ENCODE measurements around the gene SERPINB1.

The SERPINB1 gene

DNA sequence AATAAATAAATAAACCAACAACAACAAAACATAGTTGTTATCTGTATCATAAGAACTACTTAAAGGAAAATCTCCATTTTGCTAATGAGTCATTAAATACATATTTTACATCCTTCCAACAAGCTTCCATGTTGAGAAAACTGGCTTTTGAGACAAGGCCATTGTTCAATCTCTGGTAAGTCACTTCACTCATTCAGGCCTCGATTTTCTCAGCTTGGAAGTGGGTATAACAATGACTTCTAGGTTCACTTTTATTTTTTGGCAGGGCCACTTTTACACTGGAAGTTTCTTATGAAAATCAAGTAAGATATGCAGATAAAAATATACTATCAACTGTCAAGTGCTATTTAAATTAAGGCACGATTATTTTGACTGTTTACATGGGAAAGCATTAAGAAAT lies 46.5 kb downstream of the SERPINB1 start:
- in situ Hi-C loops (cut with MboI; ENCODE audit: low sequenced_read_pairs), result no loop called here

DNA sequence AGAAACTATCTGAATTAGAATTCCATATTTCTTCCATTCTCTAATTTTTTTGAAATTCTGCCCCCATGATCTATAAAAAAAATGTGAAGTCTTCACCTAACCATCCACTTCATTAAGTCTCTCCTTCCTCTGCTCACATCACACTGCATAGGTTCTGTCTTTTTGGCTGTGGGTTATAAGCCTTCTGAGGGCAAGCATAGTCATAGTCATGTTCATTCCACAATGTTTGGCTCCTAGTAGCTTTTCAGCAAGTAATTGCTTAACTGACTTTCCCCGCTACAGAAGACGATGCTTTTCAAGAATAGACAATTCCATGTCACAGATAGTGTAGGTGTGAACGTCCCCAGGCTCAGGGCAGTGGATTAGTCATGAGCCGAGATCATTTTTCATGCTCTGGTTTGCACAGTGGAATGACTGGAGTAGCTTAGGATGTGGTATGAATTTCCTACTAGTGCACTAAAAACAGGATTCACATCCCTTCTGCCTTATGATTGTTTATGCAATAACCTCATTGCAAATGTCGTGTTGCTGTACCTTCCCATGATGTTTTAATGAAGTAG lies 47.4 kb downstream of the SERPINB1 start:
- in situ Hi-C loops (cut with MboI; ENCODE audit: low sequenced_read_pairs), result no loop called here

DNA sequence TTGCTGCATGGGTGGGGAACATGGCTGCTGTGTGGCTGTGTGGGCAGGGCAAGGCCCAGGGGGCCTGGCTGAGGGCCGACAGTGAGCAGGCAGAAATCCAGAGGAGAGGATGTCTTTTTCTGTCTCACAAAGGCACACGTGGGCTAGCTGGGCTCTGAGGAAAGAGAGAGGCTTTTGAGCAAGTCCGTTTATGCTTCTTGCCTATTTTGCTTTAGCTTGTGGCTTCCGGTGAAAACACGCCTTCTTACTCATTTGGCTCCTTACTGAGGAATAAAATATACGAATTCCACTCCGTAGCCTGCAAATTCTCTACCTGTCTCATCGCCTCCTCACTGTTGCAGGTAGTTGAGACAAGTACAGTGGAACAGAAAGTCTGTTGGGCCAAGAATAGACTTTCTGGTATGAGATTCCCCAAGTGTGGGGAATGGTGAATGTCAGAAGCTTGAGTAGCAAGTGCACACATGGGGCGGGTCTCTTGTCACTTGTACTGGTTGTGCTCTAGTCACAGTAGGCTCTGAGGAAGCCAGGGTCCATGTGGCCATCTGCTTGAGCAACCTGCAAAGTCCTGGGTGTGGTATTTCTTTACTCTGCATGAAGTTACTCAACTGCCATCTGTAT lies 48.0 kb downstream of the SERPINB1 start:
- in situ Hi-C loops (cut with MboI; ENCODE audit: low sequenced_read_pairs), result no loop called here

DNA sequence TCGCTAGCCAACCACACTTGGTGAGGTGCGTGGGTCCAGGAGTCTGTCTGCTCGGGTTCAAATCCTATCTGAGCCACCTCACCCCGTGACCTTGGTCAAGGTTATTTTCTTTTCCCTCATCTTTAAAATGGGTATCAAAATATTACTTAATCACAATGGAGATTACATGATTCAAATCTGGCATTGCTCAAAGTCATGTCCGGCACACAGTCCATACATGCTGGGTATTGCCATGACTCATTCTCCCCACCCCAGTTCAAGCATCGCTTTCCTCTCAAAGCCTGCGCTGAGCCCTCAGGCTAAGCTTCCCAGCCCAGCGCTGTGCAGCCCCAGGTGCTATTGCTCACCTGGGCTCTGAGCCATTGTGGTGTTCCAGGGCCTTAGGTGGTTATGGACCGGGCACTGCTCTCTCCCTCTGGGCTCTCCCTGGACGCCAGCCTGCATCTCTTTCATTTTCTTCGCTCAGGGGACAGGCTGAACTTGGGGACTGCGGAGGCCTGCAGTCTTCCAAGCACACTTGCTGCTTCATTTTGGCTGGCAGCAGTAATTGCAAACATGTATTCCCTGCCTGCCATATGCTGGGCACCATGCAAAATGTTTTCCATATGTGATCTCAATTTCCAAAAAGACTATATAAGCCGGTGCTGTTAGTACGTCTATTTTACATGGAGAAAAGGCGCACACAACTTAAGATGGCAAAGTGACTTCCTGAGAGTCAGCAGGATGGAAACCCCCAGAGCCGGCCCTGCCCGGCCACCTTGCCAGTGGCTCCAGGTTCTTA lies 49.1 kb downstream of the SERPINB1 start:
- in situ Hi-C loops (cut with MboI; ENCODE audit: low sequenced_read_pairs), result no loop called here

DNA sequence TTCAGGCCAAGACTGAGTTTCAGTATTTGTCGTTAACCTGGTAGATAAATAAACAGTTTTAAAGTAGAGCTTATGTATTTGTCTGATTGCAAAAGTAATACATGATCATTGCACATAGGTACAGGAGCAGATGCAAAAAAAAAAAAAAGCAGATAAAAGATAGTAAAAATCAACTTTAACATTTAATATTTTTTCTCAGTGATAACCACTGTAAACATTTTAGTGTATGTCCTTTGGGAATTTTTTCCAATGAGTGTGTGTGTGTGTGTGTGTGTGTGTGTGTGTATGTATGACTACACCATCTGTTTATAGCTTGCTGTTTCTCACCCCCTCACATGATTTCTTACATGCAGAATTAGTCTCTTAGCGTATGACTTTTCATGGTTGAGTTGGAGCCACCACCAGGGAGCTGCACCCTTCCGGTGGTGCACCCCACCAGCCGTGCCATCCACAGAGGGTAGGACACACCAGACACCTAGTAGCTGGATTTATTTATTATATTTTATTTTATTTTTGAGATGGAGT lies 50.2 kb downstream of the SERPINB1 start:
- in situ Hi-C loops (cut with MboI; ENCODE audit: low sequenced_read_pairs), result no loop called here

DNA sequence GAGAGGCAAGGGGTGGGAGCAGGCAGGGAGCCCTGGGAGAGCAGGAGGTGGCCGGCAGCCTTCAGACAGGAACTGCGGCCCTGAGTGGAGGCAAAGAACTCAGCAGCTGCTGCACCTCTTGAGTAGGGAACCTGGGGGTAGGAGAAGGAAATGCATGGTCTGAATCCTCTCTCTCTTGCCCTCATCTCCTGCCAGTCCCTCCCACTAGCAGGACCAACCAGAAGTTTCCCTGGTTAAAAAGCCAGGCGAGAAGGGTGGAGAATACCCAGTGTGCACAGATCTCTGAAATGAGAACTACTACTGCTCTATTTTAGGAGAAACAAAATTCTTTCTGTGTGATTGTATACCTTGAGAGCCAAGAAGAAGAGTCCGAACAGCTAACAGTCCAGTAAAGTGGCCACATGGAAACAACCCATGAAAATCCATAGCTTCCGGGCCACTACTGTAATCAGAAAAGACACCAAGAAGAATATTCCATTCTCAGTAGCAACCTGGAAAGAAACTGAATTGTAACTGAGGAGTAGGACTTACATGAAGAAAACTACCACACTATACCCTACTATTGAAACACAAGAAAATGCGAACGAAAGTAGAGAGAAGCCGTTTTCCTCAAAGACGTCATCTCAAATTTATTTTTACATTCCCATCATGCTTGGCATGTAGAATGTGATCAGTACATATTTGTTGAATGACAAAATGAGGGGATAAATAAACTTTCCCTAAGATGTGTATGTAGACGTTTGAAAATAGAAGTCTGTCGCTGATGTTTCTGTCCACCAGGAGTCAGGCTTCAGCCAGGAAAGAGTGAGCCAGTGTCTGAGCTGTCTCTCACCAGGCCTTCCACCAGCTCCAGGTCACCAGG lies 50.8 kb downstream of the SERPINB1 start:
- in situ Hi-C loops (cut with MboI; ENCODE audit: low sequenced_read_pairs), result no loop called here

DNA sequence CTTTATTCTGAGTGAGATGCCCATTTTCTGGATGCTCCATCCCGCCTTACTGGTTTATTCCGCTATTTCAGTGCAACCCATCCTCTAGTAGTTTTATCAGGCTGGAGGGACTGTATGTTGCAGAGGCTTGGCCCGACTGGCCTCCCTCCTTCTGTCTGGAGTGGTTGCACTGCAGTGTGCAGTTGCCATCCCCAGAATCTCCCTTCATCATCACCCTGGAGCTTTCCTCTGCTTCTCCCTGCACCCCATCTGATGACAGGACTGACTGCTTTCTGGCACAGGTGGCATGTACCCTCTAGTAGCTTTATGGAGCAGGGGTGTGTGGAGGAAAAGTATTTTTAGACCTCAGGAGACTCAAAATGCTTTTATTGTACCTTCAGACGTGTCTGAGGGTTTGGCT lies 55.4 kb downstream of the SERPINB1 start:
- in situ Hi-C loops (cut with MboI; ENCODE audit: low sequenced_read_pairs), result no loop called here

DNA sequence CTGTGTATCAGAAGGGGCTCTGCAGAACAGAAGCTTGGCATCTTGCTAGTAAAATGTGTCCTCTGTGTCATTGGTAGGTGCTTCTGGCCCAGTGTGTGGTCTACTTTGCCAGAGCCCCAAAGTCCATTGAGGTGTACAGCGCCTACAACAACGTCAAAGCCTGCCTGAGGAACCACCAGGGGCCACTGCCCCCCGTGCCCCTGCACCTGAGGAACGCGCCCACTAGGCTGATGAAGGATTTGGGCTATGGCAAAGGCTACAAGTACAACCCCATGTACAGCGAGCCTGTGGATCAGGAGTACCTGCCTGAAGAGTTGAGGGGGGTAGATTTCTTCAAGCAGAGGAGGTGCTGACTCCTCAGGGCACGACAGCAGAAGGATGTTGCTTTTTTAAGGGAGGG lies 56.7 kb downstream of the SERPINB1 start:
- in situ Hi-C loops (cut with MboI; ENCODE audit: low sequenced_read_pairs), result no loop called here

DNA sequence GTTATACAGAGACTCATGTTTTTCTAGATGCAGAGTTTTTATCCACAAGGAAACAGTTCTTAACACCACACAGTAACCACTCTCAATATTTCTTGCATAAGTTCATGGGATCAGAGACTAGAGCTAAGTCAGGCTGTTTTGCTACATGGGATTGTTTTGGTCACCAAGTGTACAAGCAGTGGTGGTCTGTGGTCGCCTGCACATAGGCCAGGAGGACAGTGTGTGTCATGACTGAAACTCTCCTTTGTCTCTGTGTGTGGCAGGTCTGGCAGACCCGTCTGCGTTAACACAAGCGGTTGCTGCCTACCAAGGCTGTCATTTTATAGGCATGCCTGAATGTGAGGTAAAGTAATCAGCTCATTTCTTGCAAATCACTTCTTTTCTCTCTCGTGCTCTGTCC lies 57.6 kb downstream of the SERPINB1 start:
- in situ Hi-C loops (cut with MboI; ENCODE audit: low sequenced_read_pairs), result no loop called here

DNA sequence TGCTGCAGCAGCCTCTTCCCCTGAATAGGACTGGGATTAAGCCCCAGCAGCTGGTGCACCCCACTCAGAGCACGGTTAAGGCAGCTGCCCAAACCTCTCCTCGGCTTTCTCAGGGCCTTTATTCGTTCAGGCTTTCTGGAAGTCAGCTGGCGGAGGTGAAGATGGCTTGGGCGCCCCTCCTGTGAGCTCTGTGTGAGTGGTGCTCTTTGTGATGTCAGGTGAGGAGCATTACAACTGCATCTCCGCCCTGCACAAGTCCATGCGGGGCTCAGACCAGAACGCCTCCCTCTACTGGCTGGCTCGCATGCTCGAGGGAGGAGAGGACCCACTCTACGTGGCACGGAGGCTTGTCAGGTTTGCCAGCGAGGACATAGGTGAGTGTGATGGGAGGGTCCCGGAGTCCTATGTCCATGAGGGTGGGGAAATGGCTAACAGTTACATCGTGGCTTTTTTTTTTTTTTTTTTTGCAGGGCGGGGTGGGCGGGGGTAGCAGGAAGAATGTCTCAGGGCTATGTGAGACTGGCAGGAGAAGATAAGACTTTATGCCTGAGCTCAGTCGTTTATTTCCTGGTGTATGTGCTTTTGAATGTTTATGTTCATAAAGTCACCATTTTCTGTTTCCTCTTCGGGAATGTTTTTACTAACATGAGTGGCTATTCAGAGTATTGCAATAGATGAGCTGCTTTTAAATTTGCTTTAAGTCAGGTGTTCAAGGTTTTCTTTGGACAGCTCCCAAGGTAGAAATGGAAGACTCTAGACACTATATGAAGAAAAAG lies 58.3 kb downstream of the SERPINB1 start:
- in situ Hi-C loops (cut with MboI; ENCODE audit: low sequenced_read_pairs), result no loop called here

DNA sequence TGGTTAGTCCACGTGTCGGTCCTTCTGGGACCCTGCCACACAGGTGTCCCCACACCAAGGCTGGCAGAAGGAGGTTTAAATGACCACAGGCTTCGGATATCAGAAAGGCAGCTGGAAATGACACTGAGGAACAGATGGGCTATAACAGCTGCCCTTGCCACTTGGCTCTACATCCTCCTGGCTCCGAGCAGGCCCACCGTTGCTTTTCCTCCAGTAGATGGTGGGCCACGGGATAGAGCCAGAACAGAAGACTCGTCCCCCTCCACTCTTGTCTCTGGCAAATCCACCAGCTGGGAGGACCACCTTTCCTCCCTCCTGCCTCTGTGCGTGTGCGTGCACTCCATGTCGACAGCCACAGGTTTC lies 58.9 kb downstream of the SERPINB1 start:
- in situ Hi-C loops (cut with MboI; ENCODE audit: low sequenced_read_pairs), result no loop called here

DNA sequence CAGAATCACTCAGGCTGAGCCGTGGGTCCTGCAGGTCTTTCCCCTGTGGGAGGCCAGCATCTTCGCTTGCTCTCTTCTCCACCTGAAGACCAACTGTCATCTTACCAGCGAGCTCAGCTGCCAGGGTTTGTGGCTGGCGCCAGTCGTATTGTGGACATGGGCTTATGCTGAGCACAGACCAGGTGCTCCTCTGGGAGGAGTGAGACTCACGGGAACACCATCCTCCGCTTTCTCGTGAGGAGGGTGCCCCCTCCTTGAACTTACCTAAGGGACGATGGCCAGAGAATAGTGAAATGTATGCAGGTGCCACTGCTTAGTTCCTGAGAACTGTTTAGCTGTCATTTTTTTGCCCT lies 59.3 kb downstream of the SERPINB1 start:
- in situ Hi-C loops (cut with MboI; ENCODE audit: low sequenced_read_pairs), result no loop called here

Data from HL-60/S4 treated with phorbol 12-myristate 13-acetate at 8.2 ng/mL for 4 days and 3 days (cell line).